Common myeloid progenitor, CD34-positive (primary cell): Measurements from ENCODE around the gene PPARD. TPM values are rescaled to one million over a fixed set of nuclear protein-coding genes. Genes with fewer than 3 reads are reported as not detected.
A peak's percentile ranks its signal among the peaks of the same experiment; 100 is the strongest.

Experiments used
- CTCF ChIA-PET: fragments of 350-600 bp; sonication (Branson Sonifier 250); formaldehyde crosslinking; loops from one replicate; lab custom pipeline; 2021; ENCODE audit warnings: antibody characterized with exemption; lab: Charles Lee
- POLR2A ChIA-PET: fragments of 350-600 bp; sonication (Branson Sonifier 250); formaldehyde crosslinking; loops from one replicate; lab custom pipeline; 2021; ENCODE audit warnings: antibody characterized with exemption; lab: Charles Lee
- DNase-seq, 3 donors: peaks; one replicate each; pipeline versions ENCODE4 v3.0.0 to v3.0.0-alpha.2; 2013
- H3K27ac ChIP-seq, 2 experiments: 1 replicate in 1 of 2; 2 replicates in 1 of 2; pipeline ENCODE4 v1.7.0; 2013; ENCODE audit warnings: inconsistent platforms in 2 of 2, low read length in 2 of 2, mild to moderate bottlenecking in 2 of 2, low read depth in 1 of 2, moderate library complexity in 1 of 2; ENCODE audit not compliant: severe bottlenecking in 2 of 2, insufficient read depth in 1 of 2, poor library complexity in 1 of 2
- H3K27me3 ChIP-seq, 5 experiments: replicated peaks in 2 of 5; 1 replicate in 3 of 5; 2 replicates in 2 of 5; pipeline versions ENCODE4 v1.6.1 to v1.7.0; 2013; ENCODE audit warnings: low read length in 4 of 5, mild to moderate bottlenecking in 2 of 5, moderate library complexity in 2 of 5, inconsistent platforms in 1 of 5; ENCODE audit not compliant: insufficient read depth in 5 of 5, control insufficient read depth in 4 of 5
- H3K36me3 ChIP-seq, 4 experiments: 1 replicate in 2 of 4; 2 replicates in 2 of 4; pipeline versions ENCODE4 v1.6.1 to v1.7.0; 2013; ENCODE audit warnings: low read length in 3 of 4, control low read depth in 1 of 4, mild to moderate bottlenecking in 1 of 4; ENCODE audit not compliant: control insufficient read depth in 4 of 4, insufficient read depth in 4 of 4
- H3K4me1 ChIP-seq, 4 experiments: 1 replicate in 3 of 4; 2 replicates in 1 of 4; pipeline versions ENCODE4 v1.6.1 to v1.7.1; 2013; ENCODE audit warnings: low read length in 3 of 4, mild to moderate bottlenecking in 3 of 4, control low read depth in 1 of 4, inconsistent platforms in 1 of 4, moderate library complexity in 1 of 4; ENCODE audit not compliant: control insufficient read depth in 4 of 4, insufficient read depth in 4 of 4; ENCODE audit errors: control extremely low read depth in 1 of 4
- H3K4me3 ChIP-seq, 7 experiments: 1 replicate in 4 of 7; 2 replicates in 3 of 7; pipeline versions ENCODE4 v1.5.1 to v1.7.0; 2013; ENCODE audit warnings: mild to moderate bottlenecking in 7 of 7, low read length in 6 of 7, moderate library complexity in 6 of 7, inconsistent platforms in 2 of 7, low read depth in 2 of 7, control low read depth in 1 of 7; ENCODE audit not compliant: insufficient read depth in 4 of 7, control insufficient read depth in 1 of 7; ENCODE audit errors: extremely low read depth in 1 of 7
- H3K9me3 ChIP-seq, 5 experiments: 1 replicate in 4 of 5; 2 replicates in 1 of 5; pipeline versions ENCODE4 v1.6.1 to v1.7.1; 2013; ENCODE audit warnings: low read length in 4 of 5, mild to moderate bottlenecking in 2 of 5, inconsistent platforms in 1 of 5, low read depth in 1 of 5, moderate library complexity in 1 of 5; ENCODE audit not compliant: control insufficient read depth in 4 of 5, insufficient read depth in 2 of 5; ENCODE audit errors: control extremely low read depth in 1 of 5
- WGBS: methylation state at CpG from one replicate; pipeline ENCODE4 v1.1.5; 2013; ENCODE audit not compliant: insufficient coverage; 5-methylcytosine and 5-hydroxymethylcytosine counted together
- polyA plus RNA-seq: library from polyadenylated mRNA; unstranded; fragments of 120-200 nt; gene quantifications from one replicate; pipeline ENCODE4 v1.2.1, GENCODE V29; 2013

The PPARD gene
- polyA plus RNA-seq = 1.7 TPM

DNA sequence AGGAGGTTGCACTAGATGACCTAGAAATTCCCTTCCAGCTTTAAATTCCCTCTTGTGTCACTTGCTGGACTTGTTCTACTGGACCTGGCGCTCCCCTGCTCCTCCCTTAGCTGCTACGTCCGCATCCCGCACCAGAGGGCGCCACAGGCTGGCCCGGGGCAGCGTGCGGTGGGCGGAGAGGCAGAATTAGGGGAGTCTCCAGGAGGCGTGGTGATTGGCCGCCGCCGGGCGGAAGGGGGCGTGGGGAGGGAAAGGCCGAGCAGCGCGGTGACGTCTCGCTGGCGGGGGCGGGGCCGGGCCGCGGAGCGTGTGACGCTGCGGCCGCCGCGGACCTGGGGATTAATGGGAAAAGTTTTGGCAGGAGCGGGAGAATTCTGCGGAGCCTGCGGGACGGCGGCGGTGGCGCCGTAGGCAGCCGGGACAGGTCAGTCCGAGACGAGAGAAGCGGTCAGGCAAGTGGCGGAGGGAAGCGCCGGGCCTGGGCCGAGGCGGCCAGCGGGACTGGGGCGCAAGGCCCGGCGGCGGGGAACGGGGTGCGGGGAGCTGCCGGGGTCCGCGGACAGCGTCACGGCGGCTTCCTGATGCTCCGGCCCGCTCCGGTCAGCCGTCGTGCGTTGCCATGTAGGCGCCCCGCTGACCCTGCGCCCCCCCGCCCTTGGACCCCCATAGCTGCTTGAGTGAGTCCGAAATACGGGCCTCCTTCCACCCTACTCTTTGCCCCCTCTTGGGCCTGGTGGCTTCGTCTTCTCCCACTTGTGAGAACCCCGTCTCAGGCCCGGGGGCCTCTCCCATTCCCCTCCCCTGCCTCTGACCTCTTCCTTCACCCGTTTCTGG, at the start of gene PPARD:
PPARD (plus strand) TSS at position 301 of the 834 bp plus-strand sequence. CDS start 68,530 bp downstream, outside the sequence.
- DNase-seq = peak; percentile 87 to 91 (median 88)
- H3K4me1 ChIP-seq = peaks cover 3 to 26% (median 13%) of the 10 kb centered on the region in 4 experiments
- ChIA-PET CTCF (interaction anchor here (0.6 to 2.2 kb wide), 27 partner anchors 9 to 211 kb away, joined by 3 to 23 read pairs (median 4); partner anchors contain the start of genes DEF6, FANCE and RPL10A), POLR2A (interaction anchor here (1.1 to 1.4 kb wide), 2 partner anchors 79 to 126 kb away, joined by 3 to 4 read pairs; partner anchors contain the start of gene RPL10A)
- 0% methylated on average over 33 of the region's 77 CpGs for WGBS
- peaks cover 0 to 3% (median 0%) of the 10 kb centered on the region in 4 experiments for H3K36me3 ChIP-seq
- H3K27ac ChIP-seq = peak within 1 kb of the TSS in 1 of 2 experiments; percentile 55
- H3K27me3 ChIP-seq = peaks cover 0 to 44% (median 31%) of the 10 kb centered on the region in 5 experiments
- H3K9me3 ChIP-seq = no peaks in the 10 kb centered on the region
- peak within 1 kb of the TSS; percentile 62 to 86 (median 74) for H3K4me3 ChIP-seq

DNA sequence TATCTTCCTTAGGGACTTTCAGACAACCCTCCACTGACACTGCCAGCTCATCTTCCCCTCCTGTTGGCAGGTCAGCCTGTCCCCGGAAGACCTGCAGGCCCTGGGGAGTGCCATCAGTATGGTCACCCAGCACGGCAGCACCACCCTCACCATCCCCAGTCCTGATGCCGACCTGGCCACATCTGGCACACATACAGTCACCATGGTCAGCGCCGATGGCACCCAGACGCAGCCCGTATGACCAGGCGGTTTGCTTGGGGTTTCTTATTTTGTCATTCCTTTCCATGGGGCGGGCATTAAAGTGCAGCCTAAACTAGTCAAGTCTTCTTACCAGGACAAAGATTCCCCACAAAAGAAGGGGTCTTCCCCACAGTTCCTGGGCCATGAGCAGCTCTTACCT, 48.7 kb upstream of the PPARD start:
- DNase-seq = no peak
- no peak overlapping the region for H3K27ac ChIP-seq
- no peaks in the 10 kb centered on the region for H3K27me3 ChIP-seq
- 97% methylated on average over 9 of the region's 9 CpGs for WGBS
- ChIA-PET POLR2A (no interaction called here), CTCF (interaction anchor here (0.7 to 20.5 kb wide), 14 partner anchors 8 to 179 kb away, joined by 3 to 405 read pairs (median 4); partner anchors contain the start of genes FANCE and RPL10A)
- peaks cover 0 to 76% (median 51%) of the 10 kb centered on the region in 4 experiments for H3K36me3 ChIP-seq
- H3K4me3 ChIP-seq = no peak overlapping the region
- H3K9me3 ChIP-seq = no peaks in the 10 kb centered on the region
- peaks cover 7 to 20% (median 19%) of the 10 kb centered on the region in 4 experiments for H3K4me1 ChIP-seq

DNA sequence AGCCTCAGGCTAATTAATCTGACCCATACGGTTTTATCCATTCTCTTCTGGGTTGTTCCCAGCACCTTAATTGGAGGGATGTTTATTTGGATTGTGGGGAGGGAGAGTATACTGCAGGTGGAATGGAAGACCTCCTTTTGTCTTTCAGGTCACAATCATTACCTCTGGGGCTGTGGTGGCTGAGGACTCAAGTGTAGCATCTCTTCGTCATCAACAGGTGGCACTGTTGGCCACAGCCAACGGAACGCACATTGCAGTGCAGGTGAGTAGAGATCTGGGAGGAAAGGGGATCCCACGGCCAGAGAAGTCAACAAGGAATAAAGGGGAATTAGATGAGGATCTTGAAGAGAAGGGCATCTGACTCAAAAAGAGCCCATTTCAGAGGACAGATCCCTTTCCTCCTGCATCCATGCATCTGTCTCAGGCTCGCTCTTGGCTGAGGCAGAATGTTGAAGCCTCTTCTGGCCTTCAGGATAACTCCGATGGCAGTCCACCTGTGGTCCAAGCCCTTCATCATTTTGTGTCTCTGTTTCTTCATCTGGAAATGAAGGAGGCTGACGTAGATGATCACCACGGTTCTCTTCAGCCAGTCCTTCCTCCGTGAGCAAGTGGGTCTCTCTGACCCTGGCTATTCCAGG, 47.9 kb upstream of the PPARD start:
- CTCF ChIA-PET = interaction anchor here (0.7 to 20.5 kb wide), 11 partner anchors 8 to 179 kb away, joined by 3 to 405 read pairs (median 5); partner anchors contain the start of genes FANCE and RPL10A
- WGBS = 63% methylated on average over 3 of the region's 10 CpGs

DNA sequence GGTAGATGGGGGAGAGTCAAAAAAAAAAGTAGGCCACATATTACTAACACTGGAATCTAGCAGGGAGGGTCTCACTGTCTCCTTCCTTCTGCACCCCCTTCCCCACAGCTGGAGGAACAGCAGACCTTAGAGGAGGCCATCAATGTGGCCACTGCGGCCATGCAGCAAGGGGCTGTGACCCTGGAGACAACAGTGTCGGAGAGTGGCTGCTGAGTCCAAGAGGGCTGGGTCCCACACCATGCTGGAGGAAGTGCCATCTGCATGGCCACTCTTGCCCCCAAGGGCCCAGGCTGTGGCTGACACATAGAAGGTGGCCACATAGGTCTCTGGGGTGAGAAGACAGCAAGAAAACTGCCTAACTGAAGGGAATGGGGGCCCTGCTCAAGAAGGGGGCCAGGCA, 47.3 kb upstream of the PPARD start:
- WGBS = 100% methylated on average over 2 of the region's 2 CpGs
- Histone ChIP-seq H3K27me3 (no peaks in the 10 kb centered on the region), H3K27ac (no peak overlapping the region), H3K36me3 (peaks cover 0 to 62% (median 42%) of the 10 kb centered on the region in 4 experiments), H3K9me3 (no peaks in the 10 kb centered on the region), H3K4me1 (peaks cover 20 to 33% (median 32%) of the 10 kb centered on the region in 4 experiments), H3K4me3 (no peak overlapping the region)
- no peak for DNase-seq
- POLR2A ChIA-PET = no interaction called here
- CTCF ChIA-PET = interaction anchor here (0.6 to 20.5 kb wide), 10 partner anchors 9 to 551 kb away, joined by 4 to 405 read pairs (median 9); partner anchors contain the start of genes FANCE and PPARD

More for the DNA sequence above, 47.9 kb upstream of the PPARD start:
- POLR2A ChIA-PET = no interaction called here
- H3K36me3 ChIP-seq = peaks cover 0 to 68% (median 46%) of the 10 kb centered on the region in 4 experiments
- H3K27me3 ChIP-seq = no peaks in the 10 kb centered on the region
- DNase-seq = peak; percentile 39 to 63 (median 50)
- H3K4me3 ChIP-seq = no peak overlapping the region
- H3K27ac ChIP-seq = no peak overlapping the region
- peaks cover 14 to 27% (median 26%) of the 10 kb centered on the region in 4 experiments for H3K4me1 ChIP-seq
- no peaks in the 10 kb centered on the region for H3K9me3 ChIP-seq

DNA sequence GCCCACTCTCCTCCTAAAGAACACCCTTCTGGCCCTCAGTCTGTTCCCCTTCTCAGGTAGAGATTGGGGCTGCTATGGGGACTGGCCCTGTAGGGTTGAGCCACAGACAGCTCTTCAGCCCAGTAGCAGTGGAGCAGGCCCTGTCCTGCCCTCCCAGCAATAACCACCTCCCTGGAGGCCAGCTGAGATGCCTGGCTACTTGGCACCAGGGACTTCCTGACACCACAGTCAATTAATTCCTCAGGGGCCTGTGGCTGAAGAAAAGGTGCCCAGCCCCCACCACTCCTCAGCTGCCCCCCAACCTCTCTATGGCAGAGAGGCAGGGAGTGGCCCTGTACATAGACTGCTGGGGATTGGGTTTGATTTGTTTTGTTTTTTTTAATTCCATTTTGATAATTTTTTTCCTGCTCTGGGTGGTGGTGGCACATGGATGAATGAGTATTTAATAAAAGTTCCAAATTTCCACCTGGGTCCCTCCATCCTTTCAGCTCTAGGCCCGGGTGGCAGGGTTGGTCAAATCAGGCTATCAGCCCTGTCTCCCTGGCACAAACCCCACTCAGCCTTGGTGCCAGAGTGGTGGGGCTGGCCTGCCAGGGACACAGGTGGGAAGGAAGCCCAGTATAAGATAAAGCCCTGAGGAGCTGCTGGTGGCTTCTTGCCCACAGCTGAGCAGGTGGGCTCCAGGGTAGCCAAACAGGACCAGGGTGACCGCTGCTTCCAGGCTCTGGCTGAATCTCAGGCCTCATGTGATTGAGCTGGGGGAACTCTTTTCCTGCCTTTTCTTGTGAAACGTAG, 46.6 kb upstream of the PPARD start:
- H3K9me3 ChIP-seq = no peaks in the 10 kb centered on the region
- H3K4me1 ChIP-seq = peaks cover 27 to 40% (median 39%) of the 10 kb centered on the region in 4 experiments
- peak overlapping the region in 1 of 2 experiments; percentile 7 for H3K27ac ChIP-seq
- POLR2A ChIA-PET = interaction anchor here (1.1 kb wide), 1 partner anchor 154 kb away, joined by 4 read pairs; no protein-coding TSS in a partner anchor
- H3K36me3 ChIP-seq = peaks cover 0 to 60% (median 35%) of the 10 kb centered on the region in 4 experiments
- CTCF ChIA-PET = interaction anchor here (0.6 to 20.5 kb wide), 18 partner anchors 10 to 552 kb away, joined by 3 to 405 read pairs (median 5); partner anchors contain the start of genes FANCE, PPARD and RPL10A
- no peak overlapping the region for H3K4me3 ChIP-seq
- no peaks in the 10 kb centered on the region for H3K27me3 ChIP-seq
- WGBS = 50% methylated on average over 2 of the region's 3 CpGs
- no peak for DNase-seq
